GM19351 (cell line): ENCODE measurements around the gene SMARCD3.

Experiments used
- ATAC-seq: cut with Tn5 transposase; IDR thresholded peaks from one replicate; pipeline ENCODE4 v1.9.1; 2021; ENCODE audit warnings: mild to moderate bottlenecking, moderate library complexity; ENCODE audit not compliant: unreplicated experiment

Gene SMARCD3

DNA sequence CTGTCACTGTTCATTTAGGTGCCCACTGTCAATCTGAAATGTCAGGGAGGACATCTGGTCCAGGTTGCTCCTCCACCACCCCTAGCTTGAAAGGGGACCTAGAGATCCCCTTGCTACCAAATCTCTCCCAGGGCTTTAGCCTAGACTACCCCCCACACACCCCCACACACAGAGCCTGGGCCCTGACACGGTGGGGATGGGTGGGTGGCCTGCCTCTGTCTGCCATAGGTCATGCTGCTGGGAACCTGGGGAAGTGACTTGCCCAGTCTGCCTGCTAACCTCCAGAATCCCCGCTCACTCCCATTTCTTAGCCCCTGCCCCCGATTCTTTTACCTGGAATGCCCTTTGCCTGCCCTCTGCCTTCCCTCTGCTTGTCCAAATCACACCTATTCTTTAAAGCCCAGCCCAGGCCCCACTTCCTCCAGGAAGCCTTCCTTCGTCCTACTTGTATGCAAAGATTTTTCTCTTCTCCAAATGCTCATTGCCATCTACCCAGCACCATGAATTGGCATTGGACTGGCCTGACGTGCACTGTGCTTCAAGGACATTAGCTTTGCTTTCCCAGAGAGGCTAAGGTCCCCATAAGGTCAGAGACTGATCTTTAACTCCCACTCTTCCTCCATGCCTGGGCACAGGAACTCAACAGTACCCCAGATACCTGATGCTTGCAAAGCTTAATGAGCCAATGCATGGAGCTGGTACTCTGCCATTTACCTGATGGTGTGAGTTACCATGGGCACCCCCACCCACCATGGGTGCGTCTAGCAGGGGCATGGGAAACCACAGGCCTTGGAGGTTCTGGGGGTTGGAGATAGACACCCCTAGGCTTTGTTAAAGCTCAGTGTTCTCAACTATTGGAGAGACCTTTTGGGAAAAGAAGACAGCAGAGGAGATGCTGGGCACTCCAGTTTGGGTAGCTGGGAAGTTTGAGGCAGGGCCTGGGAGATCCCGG is 2.0 kb upstream of the SMARCD3 start:
- ATAC-seq, result no peak

DNA sequence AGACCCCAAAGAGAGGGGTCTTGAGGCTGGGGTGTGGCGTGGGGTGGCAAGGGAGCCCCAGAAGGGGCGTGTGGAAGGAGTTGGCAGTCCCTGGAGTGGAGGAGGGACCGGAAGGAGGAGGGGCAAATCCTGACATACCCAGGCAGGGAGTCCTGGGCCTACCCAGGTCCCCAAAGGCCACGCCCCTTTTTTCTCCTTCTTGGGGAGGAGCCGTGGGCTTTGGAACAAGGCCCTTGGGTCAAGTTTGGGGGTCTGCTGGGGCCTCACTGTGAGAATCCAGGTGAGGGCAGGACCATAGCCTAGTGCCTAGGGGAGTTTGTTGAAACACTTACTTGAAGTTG is 1.2 kb upstream of the SMARCD3 start:
- no peak for ATAC-seq

DNA sequence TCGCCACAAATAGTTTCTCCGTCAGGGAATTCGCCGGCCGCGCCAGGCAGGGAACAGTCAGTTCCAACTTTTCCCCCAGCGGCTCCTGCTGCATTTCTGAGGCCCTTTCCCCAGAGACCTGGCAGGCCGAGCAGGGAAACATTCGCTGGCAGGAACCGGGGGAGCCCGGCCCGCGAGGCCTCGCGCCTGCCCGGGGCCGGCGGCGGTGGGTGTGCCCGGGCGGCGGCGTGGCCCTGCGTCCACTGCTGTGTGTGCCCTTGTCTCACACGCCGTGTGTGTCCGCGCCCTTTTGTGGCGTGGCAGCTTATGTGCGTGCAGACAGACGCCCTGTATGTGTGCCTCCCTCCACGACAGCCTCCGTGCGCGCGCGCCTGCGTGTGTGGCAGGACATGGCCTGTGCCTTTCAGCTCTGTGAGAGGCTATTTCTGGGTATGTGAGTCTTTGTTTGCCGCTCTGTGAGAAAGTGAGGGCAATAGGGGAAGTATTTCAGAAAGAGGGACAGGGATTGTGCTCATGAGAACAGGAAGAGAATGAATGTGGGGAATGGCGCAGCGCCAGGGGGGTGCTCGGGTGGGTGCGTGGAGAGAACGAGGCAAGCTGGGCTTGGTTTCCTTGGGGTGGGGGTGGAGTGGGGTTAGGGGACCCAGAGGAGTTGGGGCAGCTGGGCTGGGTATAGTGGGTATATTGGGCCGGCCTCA is 689 bp upstream of the SMARCD3 start:
- no peak for ATAC-seq

DNA sequence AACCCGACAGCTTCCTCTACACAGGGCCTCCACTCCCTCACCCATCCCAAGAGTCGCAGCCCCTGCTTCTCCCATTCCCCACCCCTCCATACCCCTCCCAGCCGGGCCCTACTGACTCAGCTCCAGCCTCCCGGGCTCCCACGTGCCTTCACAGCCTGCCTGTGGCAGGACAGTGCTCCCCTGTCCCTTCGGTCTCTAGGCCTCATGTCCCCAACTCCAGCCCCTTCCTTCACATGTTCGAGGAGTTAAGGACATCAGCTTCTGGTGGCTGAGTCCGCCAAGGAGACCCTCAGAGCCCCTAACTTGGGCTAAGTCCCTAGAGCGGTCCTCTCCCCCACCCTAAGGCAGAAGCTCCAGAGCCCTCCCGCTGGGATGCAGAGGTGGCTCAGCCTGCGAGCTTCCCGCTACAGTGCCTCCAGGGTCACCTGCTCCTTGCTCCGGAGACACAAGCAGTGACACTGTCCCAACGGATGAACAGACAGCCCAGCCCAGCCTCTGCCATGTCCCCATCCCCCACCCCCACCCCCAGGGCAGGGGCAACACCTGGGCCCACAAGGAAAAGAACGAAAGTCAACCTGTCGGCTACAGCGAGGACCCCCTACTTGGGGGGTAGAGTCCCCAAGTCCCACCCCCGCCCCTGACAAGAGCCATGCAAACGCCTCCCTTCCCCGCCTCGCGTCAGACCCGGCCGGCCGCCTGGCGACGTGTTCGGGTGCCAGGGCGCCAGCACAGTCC is 716 bp downstream of the SMARCD3 start:
- ATAC-seq, result no peak

DNA sequence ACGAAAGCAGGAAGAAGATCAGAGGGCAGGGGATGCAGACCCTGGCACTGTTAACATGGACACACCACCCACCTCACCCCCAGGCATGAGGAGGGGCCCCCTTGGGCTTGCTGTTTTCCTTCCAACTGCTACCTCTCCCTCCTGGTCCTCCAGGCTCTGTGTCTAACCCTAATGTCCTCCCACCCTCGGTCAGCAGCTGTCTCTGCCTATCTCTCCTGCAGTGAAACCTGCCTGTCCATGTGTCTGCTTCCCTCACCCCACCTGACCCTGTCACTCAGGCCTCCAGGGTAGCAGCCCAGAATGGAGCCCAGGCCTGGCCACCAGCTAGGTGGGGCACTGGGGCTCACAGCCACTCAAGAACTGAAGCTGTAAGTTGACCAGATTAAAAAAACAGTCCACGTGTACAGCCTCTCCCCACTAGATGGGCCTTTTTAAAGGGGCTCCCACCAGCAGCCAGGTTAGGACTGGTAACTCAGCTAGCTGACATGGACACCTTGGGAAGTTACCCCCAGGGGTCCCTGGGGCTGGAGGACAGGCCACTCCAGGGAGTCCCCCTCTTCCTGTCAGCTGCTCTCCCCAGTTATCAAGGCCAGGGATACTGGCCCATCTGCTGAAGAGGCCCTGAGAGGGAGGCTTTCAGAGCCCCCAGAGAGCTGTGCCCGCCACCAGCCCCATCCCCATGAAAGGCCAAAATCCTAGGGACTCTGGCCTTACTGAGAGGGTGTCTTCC is 1.5 kb downstream of the SMARCD3 start:
- no peak for ATAC-seq

DNA sequence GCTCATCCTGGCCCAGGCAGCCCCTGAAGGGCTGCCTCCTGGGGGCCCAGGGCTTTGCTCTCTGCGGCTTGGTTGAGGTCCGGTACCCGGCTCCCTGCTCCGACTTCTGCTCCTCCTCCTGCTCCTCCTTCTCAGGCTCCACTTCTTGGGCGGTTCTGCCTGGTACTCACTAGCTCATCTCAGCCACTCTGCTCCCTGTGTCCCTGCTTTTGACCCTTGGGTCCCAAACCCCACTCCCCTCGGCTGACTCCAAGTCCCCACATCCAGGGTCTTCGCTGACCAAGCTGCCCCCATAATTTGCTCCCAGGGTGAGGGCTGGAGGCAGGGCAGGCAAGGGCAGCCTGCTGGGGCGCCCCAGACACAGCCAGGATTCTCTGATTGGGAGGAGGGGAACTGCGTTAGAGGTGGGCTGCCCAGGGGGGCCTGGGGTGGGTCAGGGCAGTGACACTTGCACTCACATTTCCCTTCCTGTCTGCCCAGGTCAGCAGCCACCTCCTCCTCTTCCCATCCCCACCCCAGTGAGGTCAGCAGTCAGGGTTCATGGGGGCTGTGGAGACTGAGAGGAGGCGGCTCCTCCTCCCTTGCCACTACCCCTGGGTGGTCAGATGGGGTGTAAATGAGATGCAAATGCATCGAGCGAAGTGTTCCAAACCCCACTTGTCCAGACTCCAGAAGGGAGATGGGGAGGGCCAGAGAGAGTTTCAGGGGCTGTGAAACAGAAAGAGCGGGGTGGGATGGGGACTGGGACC is 2.2 kb downstream of the SMARCD3 start:
- ATAC-seq, result no peak

DNA sequence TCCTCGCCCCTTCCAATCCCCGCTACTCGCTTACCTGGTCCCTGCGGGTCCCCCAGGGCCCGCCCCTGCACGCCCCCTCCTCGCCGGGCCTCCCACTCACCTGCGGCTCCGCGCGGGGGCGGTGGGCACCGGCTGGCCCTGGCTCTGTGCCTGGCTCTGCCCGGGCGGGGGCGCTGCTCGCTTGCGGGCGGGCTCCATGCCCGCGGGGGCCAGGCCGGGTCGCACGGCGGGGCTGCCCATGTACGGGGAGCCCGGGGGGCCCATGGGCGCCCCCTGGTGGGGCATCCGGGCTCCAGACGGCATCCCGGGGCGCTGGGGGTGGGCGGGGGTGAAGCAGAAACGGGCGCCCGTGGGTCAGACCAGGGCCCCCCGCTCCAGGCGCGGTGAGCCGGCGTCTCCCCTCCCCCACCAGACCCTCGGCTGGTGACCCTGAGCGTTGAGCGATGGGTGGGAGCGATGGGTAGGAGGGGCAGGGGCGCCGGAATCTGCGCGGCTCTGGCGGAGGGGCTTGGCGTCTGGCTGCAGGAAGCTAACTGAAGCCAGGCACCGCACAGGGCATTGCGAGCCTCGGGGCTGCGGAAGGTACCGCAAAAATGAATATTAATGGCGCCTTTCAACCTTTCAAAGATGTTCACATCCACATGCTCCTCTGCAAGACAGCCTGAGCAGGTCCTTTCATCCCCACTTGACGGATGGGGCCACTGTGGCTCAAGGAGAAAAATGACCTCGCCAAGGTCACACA is 3.0 kb downstream of the SMARCD3 start:
- ATAC-seq, result peak; percentile 51

DNA sequence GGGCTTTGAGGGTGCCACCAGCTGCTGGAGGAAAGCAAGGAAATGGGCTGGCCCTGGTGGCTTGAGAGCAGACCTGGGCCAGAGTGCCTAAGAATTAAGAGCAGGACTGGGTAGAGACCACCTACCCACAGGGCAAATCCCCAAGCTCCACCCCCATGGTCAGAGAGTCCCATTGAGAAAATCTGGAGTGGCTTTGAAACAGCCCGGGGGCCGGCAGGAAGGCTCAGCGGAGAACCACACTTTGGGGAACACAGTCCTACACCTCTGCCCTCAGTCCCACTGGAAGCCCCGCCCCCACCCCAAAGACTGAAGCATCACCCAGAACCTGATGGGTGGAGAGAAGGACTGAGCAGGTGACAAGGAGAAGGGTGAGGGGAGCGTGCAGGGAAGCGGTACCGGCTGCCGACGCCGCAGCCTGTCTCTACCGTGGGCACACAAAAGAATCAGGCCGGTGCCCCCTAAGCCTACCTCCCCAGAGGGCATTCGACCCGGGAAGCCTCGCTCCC is 3.6 kb downstream of the SMARCD3 start:
- no peak for ATAC-seq

DNA sequence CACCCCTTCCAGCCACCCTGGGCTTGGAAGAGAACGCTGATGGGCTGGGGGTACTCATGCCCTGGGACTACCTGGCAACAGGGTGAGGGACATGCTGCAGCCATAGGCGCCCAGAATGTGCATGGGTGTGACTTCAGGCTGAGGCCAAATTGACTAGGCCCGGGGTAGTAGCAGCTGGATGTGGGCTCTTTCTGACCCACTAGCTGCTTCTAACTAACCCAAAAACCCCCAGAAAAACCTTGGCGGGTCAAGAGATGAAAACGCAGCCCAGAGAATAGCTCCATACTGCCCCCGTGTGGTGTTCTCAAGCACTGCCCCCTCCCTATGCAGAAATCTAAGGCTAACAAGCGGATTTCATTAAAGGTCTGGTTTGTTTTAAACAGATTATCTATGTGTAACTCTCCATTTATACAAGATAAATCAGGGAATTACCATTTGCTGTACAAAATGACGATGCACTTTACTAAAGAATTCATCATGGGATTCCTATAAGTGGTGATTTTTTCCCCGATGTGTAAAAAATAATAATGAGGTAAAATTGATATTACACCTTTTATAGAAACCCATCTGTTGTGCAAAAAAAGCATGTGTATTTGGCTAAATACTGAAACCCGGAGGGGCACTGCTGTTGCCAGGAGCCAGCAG is 4.2 kb downstream of the SMARCD3 start:
- ATAC-seq, result no peak

DNA sequence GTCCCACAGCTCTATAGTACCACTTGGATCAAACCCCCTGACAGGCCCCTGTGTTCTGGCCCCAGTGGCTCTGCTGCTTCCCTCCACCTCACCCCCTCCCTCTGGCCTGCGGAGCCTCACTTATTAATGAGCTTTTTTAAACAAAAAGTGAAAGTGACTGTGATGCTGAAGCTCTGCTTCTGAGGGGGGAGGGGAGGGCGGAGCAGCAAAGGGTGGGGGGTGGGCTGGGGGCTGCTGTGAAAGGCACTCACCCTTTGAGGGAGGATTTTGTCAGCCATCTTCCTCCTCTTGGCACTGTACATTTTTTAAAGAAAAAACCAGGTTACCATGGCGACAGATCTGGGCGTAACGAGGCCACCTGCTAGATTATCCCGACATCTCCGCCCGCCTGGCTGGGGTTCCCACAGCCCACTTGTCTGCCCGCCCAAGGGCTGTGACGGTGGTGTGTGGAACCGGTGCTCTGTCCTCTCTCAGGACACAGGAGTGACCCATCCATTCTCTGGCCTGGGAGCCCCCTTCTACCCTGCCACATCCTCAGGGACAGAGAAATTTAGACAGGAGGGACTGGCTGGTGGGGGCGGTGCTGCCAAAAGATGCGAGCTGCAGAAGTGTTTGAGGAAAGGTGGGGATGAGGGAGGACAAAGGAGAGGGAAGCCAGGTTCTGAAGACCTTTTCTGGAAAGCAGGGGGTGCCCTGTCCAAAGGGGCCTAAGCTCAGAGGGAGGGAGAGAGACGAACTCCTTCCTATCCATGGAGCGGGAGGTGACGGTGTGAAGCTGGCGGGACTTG is 4.9 kb downstream of the SMARCD3 start:
- ATAC-seq, result peak; percentile 34

DNA sequence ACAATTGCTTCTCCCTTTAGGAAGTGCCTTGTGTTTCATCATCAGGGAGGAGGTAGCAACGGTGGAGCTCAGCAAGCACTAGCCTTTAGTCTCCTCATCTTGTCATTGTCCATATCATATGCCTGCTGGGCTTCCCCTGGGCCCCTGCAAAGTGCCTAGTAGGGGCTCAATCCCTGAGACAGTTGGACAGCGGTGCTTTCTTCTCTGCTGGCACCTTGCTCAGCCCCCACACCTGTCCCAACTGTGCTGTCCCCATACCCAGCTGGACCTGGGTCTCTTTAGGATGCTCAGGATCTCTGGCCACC is 5.5 kb downstream of the SMARCD3 start:
- no peak for ATAC-seq

DNA sequence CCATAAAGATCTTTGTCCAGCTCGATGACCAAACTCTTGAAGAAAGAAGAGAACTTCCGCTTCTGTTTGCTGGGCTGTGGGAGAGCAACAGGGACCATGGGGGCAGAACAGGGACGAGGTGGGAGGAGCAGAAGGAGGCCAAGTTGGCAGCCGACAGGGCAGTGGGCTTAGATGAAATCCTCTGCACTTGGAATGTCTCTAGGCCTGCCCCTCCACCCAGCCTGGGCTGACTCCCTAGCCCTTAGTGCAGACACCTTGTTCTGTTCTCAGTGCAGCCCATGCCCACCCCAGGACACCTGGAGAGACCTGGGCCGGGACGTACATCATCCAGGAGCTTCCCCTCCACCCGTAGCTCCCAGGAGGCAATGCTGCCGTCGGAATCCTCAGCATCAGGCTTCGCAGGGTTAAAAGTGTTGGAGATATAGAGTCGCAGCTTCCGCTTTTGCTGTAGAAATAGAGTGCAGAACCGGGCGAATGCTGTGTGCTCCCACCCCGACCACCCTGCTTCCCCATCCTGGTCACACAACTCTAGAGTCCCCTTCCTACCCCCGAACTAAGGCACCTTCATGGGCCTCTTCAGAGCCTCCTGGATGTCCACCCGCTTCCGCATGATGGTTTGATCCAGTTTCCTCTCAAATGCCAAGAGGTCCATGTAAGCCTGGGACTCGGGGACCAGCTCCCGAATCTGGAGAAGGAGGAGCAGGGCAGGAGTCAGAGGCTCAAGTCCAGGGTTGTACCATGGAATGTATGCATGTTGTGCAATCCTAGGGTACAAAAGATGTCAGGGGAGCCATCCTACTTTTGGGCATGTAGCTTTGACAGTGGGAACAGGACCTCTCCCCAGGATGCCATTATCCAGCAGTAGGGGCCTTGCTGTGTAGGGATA is 6.1 kb downstream of the SMARCD3 start:
- ATAC-seq, result no peak

DNA sequence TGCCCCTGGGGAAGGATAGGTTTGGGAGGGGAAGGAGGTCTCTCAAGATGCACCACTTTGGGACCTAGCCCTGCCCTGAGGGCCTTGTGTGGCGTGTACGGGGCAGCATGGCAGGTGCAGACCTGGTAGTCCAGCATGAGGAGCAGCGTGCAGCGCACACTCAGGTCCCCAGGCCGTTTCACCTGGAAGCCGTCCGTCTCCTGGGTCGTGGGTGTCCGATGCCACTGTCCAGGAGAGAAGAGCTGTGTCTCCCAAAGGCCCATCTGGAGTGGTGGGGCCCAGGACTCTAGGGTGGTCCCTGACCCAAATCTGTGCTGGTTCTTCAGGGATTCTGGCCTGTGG is 6.8 kb downstream of the SMARCD3 start:
- ATAC-seq, result no peak

DNA sequence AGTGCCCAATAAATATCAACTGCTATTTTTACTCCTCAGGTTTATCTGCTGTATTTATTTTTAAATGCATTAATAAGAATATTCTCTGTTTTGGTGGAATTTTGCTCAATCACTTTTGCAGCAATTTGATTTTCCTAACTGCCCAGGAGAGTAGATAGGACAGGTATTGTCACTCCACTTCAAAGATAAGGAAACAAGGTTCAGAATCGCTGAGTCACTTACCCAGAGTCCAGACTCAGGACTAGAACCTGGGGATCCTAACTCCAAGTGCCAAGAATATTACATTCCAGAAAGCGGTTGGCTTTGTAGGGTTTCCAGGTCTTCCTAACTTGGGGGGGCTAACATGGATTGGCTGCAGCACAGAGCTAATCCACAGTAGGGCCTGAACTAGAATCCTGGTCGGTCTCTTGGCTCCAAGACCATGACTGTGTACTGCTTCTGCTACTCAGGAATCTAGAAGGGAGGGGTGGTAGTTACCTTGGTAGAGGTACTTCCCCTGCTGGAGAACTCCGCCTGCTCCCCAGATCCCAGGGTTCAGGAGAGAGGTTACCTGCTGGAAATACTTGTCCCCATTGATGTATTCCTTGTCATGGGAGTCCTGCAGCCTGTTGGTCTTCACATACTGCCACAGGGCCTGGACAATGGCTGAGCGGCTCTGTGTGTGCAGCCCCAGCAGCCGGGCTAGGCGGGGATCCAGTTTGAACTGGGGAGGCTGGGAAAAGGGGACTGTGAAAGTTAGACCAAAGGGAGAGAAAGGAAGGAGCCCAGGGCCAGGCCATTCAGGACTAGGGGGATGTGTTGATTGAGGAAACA is 7.3 kb downstream of the SMARCD3 start:
- ATAC-seq, result no peak

DNA sequence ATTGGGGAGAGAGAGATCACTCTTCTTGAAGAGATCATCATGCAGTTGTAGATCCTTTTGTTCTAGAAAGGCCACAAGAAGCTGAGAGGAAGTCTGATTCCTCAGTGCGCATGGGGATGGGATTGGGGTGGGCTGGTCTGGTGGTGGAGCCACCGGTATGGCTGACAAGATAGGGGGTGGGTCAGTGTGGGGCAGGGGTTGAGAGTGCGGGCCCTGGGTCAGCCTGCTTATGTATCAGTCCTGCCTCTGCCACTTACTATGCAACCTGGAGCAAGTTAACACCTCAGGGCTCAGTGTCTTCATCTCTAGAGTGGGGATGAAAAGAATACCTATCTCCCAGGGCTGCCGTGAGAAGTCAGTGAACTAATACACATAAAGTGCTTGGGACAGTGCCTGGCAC is 8.0 kb downstream of the SMARCD3 start:
- no peak for ATAC-seq

DNA sequence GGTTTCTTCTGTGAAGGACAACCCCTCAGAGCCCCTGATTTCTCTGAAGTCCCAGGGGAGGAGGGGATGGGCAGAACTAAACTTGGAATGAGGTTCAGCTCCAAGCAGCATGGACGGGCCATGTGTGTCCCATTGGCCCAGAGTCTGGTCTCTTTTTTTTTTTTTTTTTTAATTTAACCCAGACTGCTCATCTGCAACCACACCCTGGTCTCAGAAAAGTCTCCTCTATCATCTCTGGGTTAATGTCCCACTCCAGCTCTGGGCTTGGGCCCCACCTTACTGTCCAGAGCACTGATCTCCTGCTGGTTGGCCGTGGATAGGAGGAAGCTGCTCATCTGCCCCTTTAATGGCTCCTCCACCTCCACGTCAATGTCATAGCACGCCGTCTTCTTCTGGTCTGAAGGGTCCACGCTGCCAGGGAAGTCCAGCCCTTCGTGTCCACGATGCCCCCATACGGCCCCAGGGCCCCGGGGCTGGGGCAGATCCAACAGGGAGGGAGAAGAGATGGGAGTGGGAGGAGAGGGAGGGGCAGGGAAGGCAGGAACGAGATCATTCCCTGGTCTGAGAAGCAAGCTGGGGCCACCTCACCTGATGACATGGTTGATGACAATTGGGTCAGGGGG is 8.5 kb downstream of the SMARCD3 start:
- no peak for ATAC-seq
